ENCODE data around the gene ERCC6L. TPM values are rescaled to one million over a fixed set of nuclear protein-coding genes. Genes with fewer than 3 reads are reported as not detected.

ERCC6L gene
- total RNA-seq = 10 to 100 TPM; 10.5 to 10.8 TPM

- H3K36me3 Mint-ChIP-seq = peaks cover 2% of the 10 kb centered on the region
- POLR2A ChIA-PET = interaction anchor here (1.2 kb wide), 1 partner anchor 38 kb away, joined by 9 read pairs; the partner anchor contains the start of gene RPS4X
- peak within 1 kb of the TSS; percentile 79 for H3K4me3 Mint-ChIP-seq
- CTCF ChIA-PET = interaction anchor here (1.0 to 1.2 kb wide), 2 partner anchors 9 to 38 kb away, joined by 4 to 5 read pairs; partner anchors contain the start of gene RPS4X
- no peaks in the 10 kb centered on the region for H3K27me3 Mint-ChIP-seq
- peaks cover 13% of the 10 kb centered on the region for H3K4me1 Mint-ChIP-seq (ENCODE audit: low read depth)
- intact Hi-C loops (cut with micrococcal nuclease) = loop anchor here (2.0 kb wide), 2 partner anchors 38 to 58 kb away; partner anchors contain the start of genes PIN4 and RPS4X
- peak; percentile 90 for DNase-seq
- peak within 1 kb of the TSS; percentile 70 for H3K27ac Mint-ChIP-seq
- H3K9me3 Mint-ChIP-seq = no peaks in the 10 kb centered on the region
Observed at GRCh38 chrX:72238721-72239475, at the start of gene ERCC6L. Gene ERCC6L (minus strand): TSS chrX:72239027. CDS start chrX:72238911, 116 bp downstream.

- Mint-ChIP-seq H3K36me3 (no peaks in the 10 kb centered on the region), H3K27ac (no peak overlapping the region), H3K9me3 (no peaks in the 10 kb centered on the region), H3K4me3 (no peak overlapping the region), H3K4me1 (ENCODE audit: low read depth) (no peaks in the 10 kb centered on the region), H3K27me3 (peaks cover 6% of the 10 kb centered on the region)
- CTCF ChIA-PET = no interaction called here
- DNase-seq = no peak
- intact Hi-C loops (cut with micrococcal nuclease) = no loop called here
- POLR2A ChIA-PET = no interaction called here
Observed at GRCh38 chrX:72282302-72282701, 43.5 kb upstream of the ERCC6L start.

GRCh38 chrX:72280321-72280845 is 41.6 kb upstream of the ERCC6L start:
- Mint-ChIP-seq H3K4me3 (no peak overlapping the region), H3K27ac (no peak overlapping the region), H3K4me1 (ENCODE audit: low read depth) (peaks cover 5% of the 10 kb centered on the region), H3K9me3 (no peaks in the 10 kb centered on the region), H3K36me3 (peaks cover 8% of the 10 kb centered on the region), H3K27me3 (peaks cover 6% of the 10 kb centered on the region)
- ChIA-PET CTCF (no interaction called here), POLR2A (no interaction called here)
- intact Hi-C loops (cut with micrococcal nuclease) = no loop called here
- no peak for DNase-seq

GRCh38 chrX:72276478-72276953 is 37.7 kb upstream of the ERCC6L start:
- peaks cover 46% of the 10 kb centered on the region for H3K36me3 Mint-ChIP-seq
- intact Hi-C loops (cut with micrococcal nuclease) = loop anchor here (2.0 to 10.0 kb wide), 4 partner anchors 38 to 1666 kb away; partner anchors contain the start of genes ERCC6L and HDAC8
- peak overlapping the region; percentile 89 for H3K27ac Mint-ChIP-seq
- no peak for DNase-seq
- peaks cover 6% of the 10 kb centered on the region for H3K27me3 Mint-ChIP-seq
- no peaks in the 10 kb centered on the region for H3K9me3 Mint-ChIP-seq
- H3K4me1 Mint-ChIP-seq (ENCODE audit: low read depth) = peaks cover 40% of the 10 kb centered on the region
- peak overlapping the region; percentile 82 for H3K4me3 Mint-ChIP-seq
- POLR2A ChIA-PET = interaction anchor here (0.6 to 1.9 kb wide), 7 partner anchors 9 to 345 kb away, joined by 3 to 14 read pairs (median 9); partner anchors contain the start of genes ERCC6L and PIN4
- CTCF ChIA-PET = interaction anchor here (0.7 to 4.2 kb wide), 13 partner anchors 8 to 259 kb away, joined by 3 to 46 read pairs (median 4); partner anchors contain the start of genes ERCC6L and RTL5

GRCh38 chrX:72274526-72274925 is 35.7 kb upstream of the ERCC6L start:
- Mint-ChIP-seq H3K9me3 (no peaks in the 10 kb centered on the region), H3K4me3 (peak overlapping the region; percentile 82), H3K27me3 (no peaks in the 10 kb centered on the region), H3K36me3 (peaks cover 53% of the 10 kb centered on the region), H3K4me1 (ENCODE audit: low read depth) (peaks cover 51% of the 10 kb centered on the region), H3K27ac (peak overlapping the region; percentile 89)
- ChIA-PET POLR2A (no interaction called here), CTCF (interaction anchor here (4.2 kb wide), 1 partner anchor 29 kb away, joined by 46 read pairs; no protein-coding TSS in a partner anchor)
- no peak for DNase-seq
- intact Hi-C loops (cut with micrococcal nuclease) = loop anchor here (10.0 kb wide), 1 partner anchor 350 kb away; no protein-coding TSS in a partner anchor

GRCh38 chrX:72273718-72274117 is 34.9 kb upstream of the ERCC6L start:
- Mint-ChIP-seq H3K4me1 (ENCODE audit: low read depth) (peaks cover 51% of the 10 kb centered on the region), H3K36me3 (peaks cover 59% of the 10 kb centered on the region), H3K4me3 (peak overlapping the region; percentile 82), H3K27ac (peak overlapping the region; percentile 89), H3K27me3 (no peaks in the 10 kb centered on the region), H3K9me3 (no peaks in the 10 kb centered on the region)
- intact Hi-C loops (cut with micrococcal nuclease) = loop anchor here (10.0 kb wide), 1 partner anchor 351 kb away; no protein-coding TSS in a partner anchor
- DNase-seq = peak; percentile 62
- ChIA-PET POLR2A (no interaction called here), CTCF (no interaction called here)

- Mint-ChIP-seq H3K4me3 (no peak overlapping the region), H3K27ac (peak overlapping the region; percentile 89), H3K27me3 (no peaks in the 10 kb centered on the region), H3K4me1 (ENCODE audit: low read depth) (peaks cover 51% of the 10 kb centered on the region), H3K9me3 (no peaks in the 10 kb centered on the region), H3K36me3 (peaks cover 63% of the 10 kb centered on the region)
- DNase-seq = peak; percentile 25
- intact Hi-C loops (cut with micrococcal nuclease) = loop anchor here (10.0 kb wide), 1 partner anchor 352 kb away; no protein-coding TSS in a partner anchor
- CTCF ChIA-PET = no interaction called here
- POLR2A ChIA-PET = no interaction called here
Observed at GRCh38 chrX:72272868-72273267, 34.0 kb upstream of the ERCC6L start.

GRCh38 chrX:72271812-72272211 is 33.0 kb upstream of the ERCC6L start:
- CTCF ChIA-PET = no interaction called here
- no peak for DNase-seq
- H3K36me3 Mint-ChIP-seq = peaks cover 65% of the 10 kb centered on the region
- no peaks in the 10 kb centered on the region for H3K27me3 Mint-ChIP-seq
- peaks cover 51% of the 10 kb centered on the region for H3K4me1 Mint-ChIP-seq (ENCODE audit: low read depth)
- intact Hi-C loops (cut with micrococcal nuclease) = loop anchor here (10.0 kb wide), 1 partner anchor 353 kb away; no protein-coding TSS in a partner anchor
- peak overlapping the region; percentile 29 for H3K4me3 Mint-ChIP-seq
- H3K9me3 Mint-ChIP-seq = no peaks in the 10 kb centered on the region
- peak overlapping the region; percentile 71 for H3K27ac Mint-ChIP-seq
- POLR2A ChIA-PET = no interaction called here

GRCh38 chrX:72271091-72271788 is 32.4 kb upstream of the ERCC6L start:
- Mint-ChIP-seq H3K27me3 (no peaks in the 10 kb centered on the region), H3K4me3 (no peak overlapping the region), H3K4me1 (ENCODE audit: low read depth) (peaks cover 51% of the 10 kb centered on the region), H3K9me3 (no peaks in the 10 kb centered on the region), H3K36me3 (peaks cover 65% of the 10 kb centered on the region), H3K27ac (peak overlapping the region; percentile 71)
- POLR2A ChIA-PET = interaction anchor here (0.9 kb wide), 1 partner anchor 23 kb away, joined by 3 read pairs; no protein-coding TSS in a partner anchor
- CTCF ChIA-PET = no interaction called here
- intact Hi-C loops (cut with micrococcal nuclease) = loop anchor here (10.0 kb wide), 1 partner anchor 354 kb away; no protein-coding TSS in a partner anchor
- DNase-seq = no peak

- H3K9me3 Mint-ChIP-seq = no peaks in the 10 kb centered on the region
- no peak for DNase-seq
- H3K27me3 Mint-ChIP-seq = no peaks in the 10 kb centered on the region
- CTCF ChIA-PET = no interaction called here
- H3K27ac Mint-ChIP-seq = peak overlapping the region; percentile 83
- no peak overlapping the region for H3K4me3 Mint-ChIP-seq
- POLR2A ChIA-PET = interaction anchor here (0.9 to 1.2 kb wide), 2 partner anchors 22 to 25 kb away, joined by 3 read pairs; no protein-coding TSS in a partner anchor
- intact Hi-C loops (cut with micrococcal nuclease) = loop anchor here (10.0 kb wide), 1 partner anchor 354 kb away; no protein-coding TSS in a partner anchor
- peaks cover 57% of the 10 kb centered on the region for H3K36me3 Mint-ChIP-seq
- peaks cover 47% of the 10 kb centered on the region for H3K4me1 Mint-ChIP-seq (ENCODE audit: low read depth)
Observed at GRCh38 chrX:72270316-72270866, 31.6 kb upstream of the ERCC6L start.

GRCh38 chrX:72269671-72270251 is 30.9 kb upstream of the ERCC6L start:
- POLR2A ChIA-PET = interaction anchor here (1.2 to 1.3 kb wide), 2 partner anchors 24 to 37 kb away, joined by 3 read pairs; no protein-coding TSS in a partner anchor
- Mint-ChIP-seq H3K9me3 (no peaks in the 10 kb centered on the region), H3K27ac (peak overlapping the region; percentile 83), H3K36me3 (peaks cover 53% of the 10 kb centered on the region), H3K27me3 (no peaks in the 10 kb centered on the region), H3K4me1 (ENCODE audit: low read depth) (peaks cover 42% of the 10 kb centered on the region), H3K4me3 (no peak overlapping the region)
- DNase-seq = peak; percentile 49
- CTCF ChIA-PET = interaction anchor here (1.8 to 2.1 kb wide), 2 partner anchors 7 to 24 kb away, joined by 6 to 8 read pairs; partner anchors contain the start of gene RPS4X
- intact Hi-C loops (cut with micrococcal nuclease) = loop anchor here (10.0 kb wide), 1 partner anchor 355 kb away; no protein-coding TSS in a partner anchor

Measured in activated CD4-positive, alpha-beta memory T cell treated with anti-CD3 and anti-CD28 coated beads for 36 hours (primary cell).